ENCODE results near the gene CHADL. TPM values are rescaled to one million over a fixed set of nuclear protein-coding genes. Genes with fewer than 3 reads are reported as not detected.

CHADL gene, protein sequence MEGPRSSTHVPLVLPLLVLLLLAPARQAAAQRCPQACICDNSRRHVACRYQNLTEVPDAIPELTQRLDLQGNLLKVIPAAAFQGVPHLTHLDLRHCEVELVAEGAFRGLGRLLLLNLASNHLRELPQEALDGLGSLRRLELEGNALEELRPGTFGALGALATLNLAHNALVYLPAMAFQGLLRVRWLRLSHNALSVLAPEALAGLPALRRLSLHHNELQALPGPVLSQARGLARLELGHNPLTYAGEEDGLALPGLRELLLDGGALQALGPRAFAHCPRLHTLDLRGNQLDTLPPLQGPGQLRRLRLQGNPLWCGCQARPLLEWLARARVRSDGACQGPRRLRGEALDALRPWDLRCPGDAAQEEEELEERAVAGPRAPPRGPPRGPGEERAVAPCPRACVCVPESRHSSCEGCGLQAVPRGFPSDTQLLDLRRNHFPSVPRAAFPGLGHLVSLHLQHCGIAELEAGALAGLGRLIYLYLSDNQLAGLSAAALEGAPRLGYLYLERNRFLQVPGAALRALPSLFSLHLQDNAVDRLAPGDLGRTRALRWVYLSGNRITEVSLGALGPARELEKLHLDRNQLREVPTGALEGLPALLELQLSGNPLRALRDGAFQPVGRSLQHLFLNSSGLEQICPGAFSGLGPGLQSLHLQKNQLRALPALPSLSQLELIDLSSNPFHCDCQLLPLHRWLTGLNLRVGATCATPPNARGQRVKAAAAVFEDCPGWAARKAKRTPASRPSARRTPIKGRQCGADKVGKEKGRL
- 1.4 and 2.1 TPM in 2 replicates for total RNA-seq

DNA sequence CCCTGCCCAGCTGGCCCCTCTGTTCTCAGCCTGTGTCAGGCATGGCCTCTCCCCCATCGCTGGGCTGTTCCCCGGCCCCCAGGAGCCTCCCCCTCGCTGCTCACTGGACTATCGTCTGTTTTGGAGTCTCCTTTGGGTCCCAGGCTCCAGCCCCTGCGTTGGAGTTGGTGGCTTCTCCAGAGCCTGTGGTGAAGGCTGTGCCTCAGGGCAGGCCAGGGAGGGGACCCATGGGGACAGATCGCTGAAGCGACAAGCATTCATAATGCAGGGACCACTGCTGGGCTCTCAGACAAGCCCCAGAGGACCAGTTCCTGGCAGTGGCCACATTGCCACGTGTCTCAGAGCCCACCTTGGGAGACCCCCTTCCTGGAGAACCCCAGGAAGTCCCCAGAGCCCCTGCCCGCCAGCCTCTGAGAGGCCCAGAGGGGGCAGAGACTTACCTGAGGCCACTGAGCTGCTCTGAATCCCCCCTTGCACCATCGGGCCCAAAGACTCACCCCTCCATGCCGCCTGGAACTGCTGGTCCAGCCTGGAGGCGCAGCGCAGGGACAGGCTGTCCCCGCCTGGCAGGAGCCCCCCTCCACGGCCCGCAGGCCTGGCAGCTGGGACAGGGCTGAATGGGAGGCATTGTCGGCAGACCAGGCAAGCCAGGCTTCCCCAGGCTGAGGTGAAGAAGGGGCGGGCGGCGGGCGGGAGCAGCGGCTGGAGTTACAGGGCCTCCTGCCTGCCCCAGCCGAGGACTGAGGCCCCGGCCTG lies at the start of gene CHADL:
Gene CHADL, minus strand, starts transcription at position 555 of the 756 bp plus-strand sequence. Its CDS starts 50 bp downstream, at position 505.

DNA sequence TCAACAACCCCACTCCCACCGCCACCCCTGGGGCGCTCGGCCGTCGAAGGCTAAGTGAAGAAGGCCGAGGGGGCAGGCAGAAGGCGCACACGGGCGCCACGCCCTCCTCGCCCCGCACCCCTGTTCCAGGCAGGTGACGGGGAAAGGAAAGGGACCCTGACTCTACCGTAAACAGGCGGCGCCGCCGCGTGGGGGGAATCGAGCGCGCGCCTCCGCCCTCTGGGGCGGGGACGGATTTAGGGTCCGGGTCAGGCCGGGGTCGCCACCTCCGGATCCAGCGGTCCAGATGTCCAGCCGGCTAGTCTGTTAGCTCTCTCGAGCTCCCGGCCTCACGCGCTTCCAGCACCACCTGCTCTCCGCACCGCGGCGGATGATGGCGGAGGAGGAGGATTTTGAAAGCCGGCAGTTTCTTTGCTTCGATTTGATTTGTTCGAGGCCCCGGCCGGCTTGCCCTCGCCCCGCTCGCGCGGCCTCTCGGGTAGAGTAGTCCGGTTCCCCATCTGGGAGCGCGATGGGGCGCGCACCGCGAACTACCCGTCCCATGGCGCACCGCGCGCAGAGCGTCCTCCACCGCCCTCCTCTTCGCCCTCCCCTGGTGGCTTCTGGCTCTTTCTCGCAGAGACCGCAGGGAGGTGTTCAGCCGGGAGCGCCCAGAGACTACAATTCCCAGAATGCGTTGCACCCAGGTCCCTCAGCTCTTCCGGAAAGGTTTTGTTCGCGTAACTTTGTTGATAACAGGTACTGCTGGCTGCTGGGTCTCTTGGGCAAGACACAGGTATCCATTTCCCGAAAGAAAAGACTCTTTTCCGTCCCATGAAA lies 45.3 kb upstream of the CHADL start, which contains the start of gene RANGAP1:
Gene RANGAP1, minus strand, starts transcription at position 368 of the 819 bp plus-strand sequence. CDS start 5,143 bp downstream, outside the sequence.

DNA sequence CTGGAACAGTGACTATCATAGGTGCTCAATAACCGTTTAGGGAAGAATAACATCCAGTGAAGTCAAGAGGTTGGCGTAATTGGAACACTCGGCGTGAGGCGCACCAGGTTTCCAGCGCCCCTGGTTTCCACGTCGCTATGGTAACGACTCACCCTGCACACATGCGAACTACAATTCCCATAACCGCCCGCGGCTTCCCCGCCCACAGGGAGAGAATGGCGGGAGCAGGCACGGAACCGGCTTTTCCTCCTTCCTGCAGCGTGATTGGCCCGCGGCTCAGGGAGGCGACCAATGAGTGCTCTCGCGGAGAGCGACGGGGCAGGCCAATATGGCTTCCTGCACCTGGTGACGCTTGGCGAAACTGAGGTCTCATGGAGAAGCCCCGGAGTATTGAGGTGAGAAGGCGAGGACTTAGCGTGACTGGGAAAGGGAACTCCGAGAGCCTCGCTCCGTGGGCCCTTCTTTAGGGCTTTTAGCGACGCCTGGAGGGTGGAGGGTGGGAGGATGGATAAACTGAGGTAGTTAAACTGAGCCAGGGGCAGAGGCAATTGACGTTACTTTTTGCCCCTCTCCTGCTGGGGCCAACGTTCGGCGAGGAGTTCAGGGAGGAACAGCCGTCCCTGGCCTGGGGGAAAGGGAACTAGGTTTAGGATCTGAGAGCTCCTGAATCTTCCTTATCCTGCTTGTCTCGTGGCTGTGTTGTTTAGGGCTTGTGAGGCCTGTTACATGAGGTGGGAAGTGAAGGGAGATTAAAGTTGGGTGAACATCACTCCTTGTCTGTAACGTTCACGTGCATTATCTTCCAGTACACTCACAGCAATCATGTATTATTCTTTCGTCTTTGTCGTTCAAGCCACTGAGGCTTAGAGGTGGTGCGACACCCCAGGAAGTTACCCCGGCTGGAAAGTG lies 35.5 kb downstream of the CHADL start, which contains the start of gene L3MBTL2:
Gene L3MBTL2, plus strand, starts transcription at position 321 of the 909 bp plus-strand sequence. Its CDS starts 51 bp downstream, at position 372.

Other genes with a start within 250 kb of the CHADL start
- gene EP300, start 148.3 kb downstream of the CHADL start, total RNA-seq, result 40.0 and 130 TPM in 2 replicates
- gene L3MBTL2, start 35.6 kb downstream of the CHADL start, total RNA-seq, result 9.6 and 23.8 TPM in 2 replicates
- gene RANGAP1, start 45.3 kb upstream of the CHADL start, total RNA-seq, result 73.5 and 91.5 TPM in 2 replicates
- 16.4 and 57.0 TPM in 2 replicates for gene ZC3H7B, start 60.6 kb upstream of the CHADL start, total RNA-seq
- 9.9 and 12.8 TPM in 2 replicates for gene TEF, start 141.0 kb upstream of the CHADL start, total RNA-seq
- 10.9 and 34.5 TPM in 2 replicates for gene TOB2, start 205.9 kb upstream of the CHADL start, total RNA-seq
- gene PHF5A, start 227.8 kb upstream of the CHADL start, total RNA-seq, result 52.9 and 108 TPM in 2 replicates
- gene ACO2, start 228.2 kb upstream of the CHADL start, total RNA-seq, result 82.4 and 122 TPM in 2 replicates

All from nasal cavity respiratory epithelium epithelial cell of viscerocranial mucosa (primary cell).